GM23338 (cell line): ENCODE results near the gene GRM2.

Source experiments
- CTCF ChIP-seq, 2 experiments: fragments of 200-600 bp in 1 of 2; sonication (generic) in 1 of 2; conservative IDR thresholded peaks; 2 replicates each; pipeline versions ENCODE4 v1.5.1 to v1.6.1; 2016 to 2017; ENCODE audit warnings: antibody characterized with exemption in 2 of 2, low read depth in 2 of 2, mild to moderate bottlenecking in 2 of 2, moderate library complexity in 1 of 2
- POLR2AphosphoS5 ChIP-seq: IDR thresholded peaks from 2 replicates; pipeline ENCODE4 v1.6.1; 2016; ENCODE audit warnings: antibody characterized with exemption, low read depth

GRCh38 chr3:51708216-51708845 is 1.5 kb downstream of the GRM2 start:
- no peak for TF ChIP-seq CTCF (conservative IDR thresholded peaks at IDR 0.05; ENCODE audit: low read depth in 2 of 2)
- no peak for TF ChIP-seq POLR2AphosphoS5
